HG02642 (cell line): ENCODE results near the gene TBC1D16.
"Not testable (repeated sequence)": the region's sequence is repeated elsewhere in the genome, so short reads cannot be mapped to it uniquely, and the experiment has no call there.

Experiments
- ATAC-seq: cut with Tn5 transposase; IDR thresholded peaks from one replicate; pipeline ENCODE4 v1.9.1; 2021; ENCODE audit warnings: mild to moderate bottlenecking; ENCODE audit not compliant: unreplicated experiment, poor library complexity

The TBC1D16 gene

DNA sequence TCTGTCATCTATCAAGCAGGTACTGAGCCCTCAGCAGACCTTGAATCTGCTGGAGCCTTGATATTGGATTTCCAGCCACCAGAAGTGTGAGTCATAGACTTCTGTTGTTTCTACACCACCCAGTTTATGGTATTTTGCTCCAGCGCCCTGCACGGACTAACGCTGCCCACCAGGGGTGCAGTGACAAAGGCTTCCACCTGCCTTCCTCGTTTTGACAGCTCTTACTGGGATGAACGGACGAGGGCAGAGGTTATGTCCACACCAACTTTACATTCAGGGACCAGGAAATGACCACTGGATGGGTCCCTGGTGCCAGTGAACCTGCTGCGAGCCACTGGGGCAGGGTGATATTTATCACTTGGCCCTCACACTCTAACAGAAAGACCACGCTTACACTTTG, 129.8 kb downstream of the TBC1D16 start:
- ATAC-seq, result no peak

DNA sequence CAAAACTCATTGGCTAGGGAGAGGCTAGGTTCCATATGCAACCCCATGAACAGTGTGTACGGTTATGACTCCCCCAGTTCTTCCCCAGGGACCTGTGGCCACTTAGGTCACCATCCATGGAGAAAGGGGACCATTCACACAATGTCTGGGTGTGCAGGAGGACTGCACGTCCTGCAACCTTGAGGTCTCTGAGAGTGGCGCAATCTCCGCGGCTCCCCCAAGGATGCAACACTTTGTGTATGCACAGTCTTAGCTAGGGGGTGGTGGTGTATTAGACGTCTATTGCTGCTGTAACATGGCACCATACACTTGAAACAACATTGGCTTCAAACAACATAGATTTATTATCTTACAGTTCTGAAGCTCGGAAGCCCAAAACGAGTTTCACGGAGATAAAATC, 130.8 kb downstream of the TBC1D16 start:
- ATAC-seq, result no peak

DNA sequence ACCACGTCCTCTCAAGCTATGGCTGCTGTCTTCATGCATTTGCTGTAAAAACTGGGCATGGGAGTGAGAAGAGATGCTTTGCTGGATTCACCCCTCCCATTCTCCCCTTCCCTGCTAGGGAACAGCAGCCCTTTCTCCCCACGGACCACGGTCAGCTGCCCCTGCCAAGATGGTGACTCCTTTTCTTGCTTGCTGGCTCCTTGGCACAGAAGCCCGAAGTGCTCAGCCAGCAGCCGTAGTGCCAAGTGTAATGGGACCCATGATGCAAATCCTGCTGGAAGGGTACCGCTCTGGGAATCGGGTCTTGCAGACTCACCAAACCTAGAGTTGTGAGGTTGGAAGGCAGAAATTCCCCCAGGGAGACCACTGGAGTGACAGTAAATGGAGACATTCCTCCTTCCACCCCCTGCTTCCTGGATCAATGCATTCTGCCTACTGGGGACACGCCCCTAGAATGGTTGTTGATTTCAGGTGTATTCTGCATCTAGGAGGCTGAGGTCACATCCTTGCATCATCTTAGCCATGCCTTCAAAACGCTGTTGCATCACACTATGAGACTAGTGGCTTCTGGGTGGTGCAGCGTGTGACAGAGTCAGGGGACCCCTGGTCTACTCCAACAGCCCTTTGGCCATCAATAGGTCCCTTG, 133.4 kb downstream of the TBC1D16 start:
- ATAC-seq, result no peak

DNA sequence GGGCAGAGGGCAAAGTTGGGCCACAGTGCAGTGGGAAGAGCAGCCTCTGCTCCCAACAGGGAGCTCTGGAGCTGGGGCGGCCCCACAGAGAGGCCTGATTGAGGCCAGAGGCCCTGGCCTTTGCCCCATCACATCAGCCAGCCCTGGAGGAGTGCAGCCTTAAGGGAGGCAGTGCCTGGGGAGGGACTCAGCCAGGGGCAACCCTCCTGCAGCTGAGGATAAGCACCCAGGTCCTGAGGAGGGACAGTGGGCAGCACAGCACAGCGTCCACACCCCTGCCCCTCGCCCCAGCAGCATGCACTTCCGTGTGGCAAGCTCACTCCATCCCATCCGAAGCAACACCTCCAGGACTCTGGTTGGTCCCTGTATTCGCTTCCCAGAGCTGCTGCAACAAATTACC, 134.5 kb downstream of the TBC1D16 start:
- no peak for ATAC-seq

DNA sequence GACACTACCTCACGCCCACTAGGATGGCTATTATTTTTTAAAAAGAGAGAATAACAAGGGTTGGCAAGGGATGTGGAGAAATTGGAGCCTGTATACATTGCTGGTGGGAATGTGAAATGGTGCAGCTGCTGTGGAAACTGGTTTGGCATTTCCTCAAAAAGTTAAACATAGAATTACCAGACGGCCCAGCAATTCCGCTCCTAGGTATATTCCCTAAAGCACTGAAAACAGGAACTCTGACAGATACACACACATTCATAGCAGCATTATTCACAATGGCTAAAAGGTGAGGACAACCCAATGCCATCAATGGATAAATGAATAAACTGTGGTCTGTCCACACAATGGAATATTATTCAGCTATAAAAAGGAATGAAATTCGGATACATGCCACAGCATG, 136.1 kb downstream of the TBC1D16 start:
- ATAC-seq, result no peak

DNA sequence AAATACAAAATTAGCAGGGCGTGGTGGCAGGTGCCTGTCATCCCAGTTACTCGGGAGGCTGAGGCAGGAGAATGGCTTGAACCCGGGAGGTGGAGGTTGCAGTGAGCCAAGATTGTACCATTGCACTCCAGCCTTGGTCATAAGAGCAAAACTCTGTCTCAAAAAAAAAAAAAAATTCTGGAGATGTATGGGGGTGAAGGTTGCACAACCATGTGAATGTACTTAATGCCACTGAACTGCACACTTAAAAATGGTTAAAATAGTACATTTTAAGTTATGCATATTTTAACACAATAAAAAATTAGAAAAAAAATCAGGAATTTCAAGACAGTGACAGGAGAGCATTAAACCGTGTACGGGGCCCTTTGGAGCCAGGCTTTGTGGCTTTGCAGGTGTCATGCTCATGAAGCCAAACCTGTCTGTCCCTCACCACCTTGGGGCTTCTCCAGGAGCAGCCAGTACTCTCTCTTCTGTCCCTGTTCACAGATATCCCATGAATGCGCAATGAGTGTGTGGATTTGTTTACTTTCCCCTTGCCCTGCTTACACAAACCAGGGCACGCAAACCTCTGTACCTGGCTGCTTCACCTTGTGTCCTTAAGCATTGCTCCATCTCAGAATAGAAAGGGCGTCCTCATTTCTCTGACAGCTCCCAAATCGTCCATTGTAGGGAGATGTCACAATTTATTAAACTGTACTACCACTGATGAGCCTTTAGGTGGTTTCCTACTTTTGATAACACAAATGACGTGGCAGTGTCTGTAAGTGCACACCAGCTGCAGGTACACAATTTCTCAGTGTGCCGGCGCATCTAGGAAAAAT, 138.2 kb downstream of the TBC1D16 start:
- ATAC-seq, result no peak

DNA sequence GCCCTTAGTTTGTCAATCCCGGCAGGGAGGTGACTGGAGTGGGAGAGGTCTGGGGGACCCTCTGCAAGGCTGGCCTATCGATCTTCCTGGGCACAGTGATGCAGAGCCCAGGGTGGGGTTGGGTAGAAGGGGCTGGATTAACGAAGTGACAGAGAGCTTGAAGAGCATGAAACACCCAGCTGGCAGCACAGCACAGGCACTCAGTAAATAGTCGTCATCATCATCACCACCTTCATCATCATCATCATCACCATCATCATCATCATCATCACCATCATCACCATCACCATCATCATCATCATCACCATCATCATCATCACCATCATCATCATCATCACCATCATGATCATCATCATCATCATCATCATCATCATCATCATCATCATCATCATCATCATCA, 142.2 kb downstream of the TBC1D16 start:
- ATAC-seq, result not testable (repeated sequence)

DNA sequence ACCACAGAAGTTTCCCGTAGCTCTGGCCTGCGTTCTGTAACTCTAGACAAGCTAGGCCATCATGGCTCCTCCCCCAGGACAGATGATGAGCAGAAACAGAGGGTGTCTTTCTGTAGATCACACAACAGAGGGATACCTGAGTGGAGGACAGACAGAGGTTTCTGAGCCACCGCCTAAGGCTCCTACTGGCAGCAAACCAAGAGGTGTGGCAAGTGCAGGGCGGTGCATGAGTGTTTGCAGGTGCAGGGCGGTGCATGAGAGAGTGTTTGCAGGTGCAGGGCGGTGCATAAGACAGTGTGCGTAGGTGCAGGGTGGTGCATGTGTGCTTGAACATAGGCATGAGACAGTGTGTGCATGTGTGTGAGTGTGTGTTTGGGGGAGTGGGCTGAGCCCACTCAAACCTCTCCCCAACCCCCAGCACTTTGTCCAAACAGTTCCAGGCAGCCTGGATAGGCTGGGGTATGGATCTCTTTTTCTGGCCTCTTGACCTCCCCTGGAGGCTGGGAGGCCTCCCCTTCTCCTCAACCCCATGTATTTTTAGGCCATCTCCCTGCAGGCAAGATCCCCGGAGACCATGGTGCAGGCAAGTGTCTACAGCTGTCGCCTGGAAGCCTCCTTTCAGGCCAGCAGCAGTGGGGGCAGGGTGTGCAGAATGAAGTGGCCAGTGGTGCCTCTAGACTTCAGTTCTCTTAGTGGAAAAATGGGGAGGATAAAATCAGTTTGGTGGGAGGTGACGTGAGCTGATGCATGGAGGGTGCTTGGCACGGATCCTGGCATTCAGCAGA, 143.0 kb downstream of the TBC1D16 start:
- no peak for ATAC-seq

DNA sequence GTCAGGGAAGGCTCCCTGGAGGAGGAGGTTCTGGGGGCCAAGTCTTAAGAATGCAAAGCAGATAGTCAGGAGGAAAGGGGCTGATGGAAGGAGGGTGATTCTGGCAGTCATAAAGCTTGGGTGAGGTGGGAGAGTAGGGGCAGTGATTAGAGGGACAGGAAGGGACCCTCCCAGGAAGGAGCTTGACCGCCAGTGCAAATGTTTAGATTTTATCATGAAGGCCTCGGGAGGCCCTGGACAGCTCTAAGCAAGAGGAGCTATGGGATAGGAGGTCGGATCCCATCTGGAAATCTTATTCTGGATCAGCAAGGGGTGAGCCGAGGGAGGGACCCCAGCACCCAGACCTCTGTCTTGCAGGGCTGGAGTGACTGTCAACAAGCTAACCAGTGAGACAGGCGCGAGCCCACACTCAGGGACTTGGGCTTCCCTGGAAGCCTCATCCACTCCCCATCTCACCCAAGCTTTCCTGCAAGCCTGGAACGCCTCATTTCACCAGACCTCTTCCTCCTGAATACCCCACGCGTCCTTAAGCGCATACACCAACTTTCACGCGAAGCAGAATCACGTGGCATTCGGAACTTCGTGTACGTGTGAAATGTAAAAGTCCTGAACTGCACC, 144.4 kb downstream of the TBC1D16 start:
- no peak for ATAC-seq

DNA sequence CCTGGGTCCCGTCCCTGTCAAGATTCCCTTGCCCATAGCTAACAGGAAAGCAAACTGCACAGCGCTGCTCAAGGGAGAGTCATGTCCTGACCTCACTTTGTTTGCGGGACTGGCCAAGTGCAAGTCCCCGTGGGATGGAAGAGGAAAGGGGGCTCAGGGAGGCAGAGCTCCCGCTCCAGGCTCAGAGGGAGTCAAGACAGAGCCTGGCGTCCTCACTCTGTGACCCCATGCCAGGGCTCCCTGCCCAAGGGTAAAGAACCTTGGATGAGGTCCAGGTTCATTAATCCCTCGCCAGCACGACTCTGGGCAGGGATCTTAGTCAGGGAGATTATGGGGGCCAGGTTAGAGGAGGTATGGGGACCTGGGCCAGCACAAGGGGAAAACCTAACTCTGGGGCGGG, 145.0 kb downstream of the TBC1D16 start:
- ATAC-seq, result no peak

DNA sequence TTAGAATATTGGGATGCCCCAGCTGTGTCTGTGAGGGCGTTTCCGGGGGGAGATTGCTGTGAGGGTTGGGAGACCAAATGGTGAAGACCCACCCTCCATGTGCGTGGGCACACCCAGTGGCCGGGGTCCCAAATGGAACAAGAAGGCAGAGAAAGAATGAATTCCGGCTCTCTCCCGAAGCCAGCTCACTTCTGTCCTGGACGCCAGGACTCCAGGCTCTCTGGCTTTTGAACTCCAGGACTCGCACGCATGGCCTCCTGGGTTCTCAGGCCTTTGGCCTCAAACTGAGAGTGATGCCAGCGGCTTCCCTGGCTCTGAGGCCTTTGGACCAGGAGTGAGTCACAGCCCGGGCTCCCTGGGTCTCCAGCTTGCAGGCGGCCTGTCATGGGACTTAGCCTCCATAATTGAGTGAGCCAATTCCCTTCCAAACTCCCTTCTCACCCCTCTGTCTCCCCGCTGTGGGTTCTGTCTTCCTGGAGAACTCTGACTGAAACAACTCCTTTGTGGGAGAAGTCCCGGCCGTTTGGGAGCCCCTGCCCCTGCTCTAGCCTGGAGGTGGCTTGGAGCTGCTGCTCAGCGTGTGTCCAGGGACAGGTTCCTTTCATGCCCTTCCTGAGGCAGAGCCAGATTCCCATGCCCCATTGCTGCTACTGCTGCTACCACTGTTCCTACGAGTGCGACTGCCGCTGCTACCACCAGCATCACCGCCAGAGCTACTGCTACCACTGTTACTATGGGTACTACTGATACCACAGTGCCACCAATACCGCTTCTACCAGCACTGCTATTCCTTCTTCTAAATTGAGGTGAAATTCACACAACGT, 146.6 kb downstream of the TBC1D16 start:
- no peak for ATAC-seq

DNA sequence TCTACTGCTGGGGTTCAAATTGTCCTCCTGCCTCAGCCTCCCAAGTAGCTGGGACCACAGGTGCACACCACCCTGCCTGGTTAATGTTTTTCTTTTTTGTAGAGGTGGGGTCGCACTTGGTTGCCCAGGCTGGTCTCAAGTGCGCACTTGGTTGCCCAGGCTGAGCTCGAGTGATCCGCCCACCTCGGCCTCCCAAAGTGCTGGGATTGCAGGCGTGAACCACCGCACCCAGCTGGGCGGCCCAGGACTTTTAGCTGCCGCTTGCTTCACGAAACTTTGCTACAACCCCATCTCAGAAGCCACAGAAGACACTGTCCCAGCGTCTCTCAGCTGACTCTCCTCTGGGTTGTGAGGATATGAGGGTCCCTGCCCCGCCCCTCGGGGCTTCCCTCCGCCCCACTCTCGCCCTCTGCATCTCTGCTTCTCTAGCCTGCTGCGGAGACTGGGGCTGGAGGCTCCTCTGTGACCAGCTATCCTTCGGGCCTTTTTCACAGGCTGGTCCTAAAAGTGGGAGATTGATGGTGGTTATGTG, 147.6 kb downstream of the TBC1D16 start:
- no peak for ATAC-seq

DNA sequence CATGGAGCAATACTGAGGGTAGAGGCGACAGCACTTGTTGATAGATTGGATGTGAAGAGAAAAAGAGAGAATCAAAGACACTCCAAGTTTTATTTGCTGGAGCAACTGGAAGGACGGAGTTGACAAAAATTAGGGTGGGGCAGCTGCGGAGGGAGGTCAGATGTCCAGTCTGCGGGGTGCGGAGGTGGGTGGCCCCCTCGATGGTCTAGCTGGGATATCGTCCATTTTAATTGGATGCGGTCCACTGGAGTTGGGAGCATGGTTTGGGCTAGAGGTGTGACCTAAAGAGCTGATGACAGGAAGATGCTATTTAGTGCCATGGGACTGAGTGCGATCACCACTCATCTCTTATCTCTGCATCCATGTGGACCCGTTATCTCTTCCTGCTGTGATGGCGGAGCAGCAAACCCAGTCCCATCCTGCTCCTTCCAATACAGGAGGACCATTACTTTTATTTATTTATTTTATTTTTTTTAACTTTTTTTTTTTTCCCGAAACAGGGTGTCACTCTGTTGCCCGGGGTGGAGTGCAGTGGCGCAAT, 148.2 kb downstream of the TBC1D16 start:
- no peak for ATAC-seq

DNA sequence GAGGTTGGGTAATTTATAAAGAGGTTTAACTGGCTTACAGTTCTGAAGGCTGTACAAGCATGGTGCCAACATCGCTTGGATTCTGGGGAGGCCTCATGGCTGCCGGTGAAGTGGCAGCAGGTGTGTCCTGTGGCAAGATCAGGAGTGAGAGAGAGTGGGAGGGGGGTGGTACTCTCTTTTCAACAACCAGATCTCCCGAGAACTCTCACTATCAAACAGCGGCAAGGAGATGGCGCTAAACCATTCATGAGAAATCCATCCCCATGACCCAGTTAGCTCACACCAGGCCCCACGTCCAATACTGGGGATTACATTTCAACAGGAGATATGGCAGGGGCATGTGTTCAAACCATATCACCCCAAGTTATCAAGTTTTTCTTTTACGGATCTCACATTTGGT, 152.5 kb downstream of the TBC1D16 start:
- ATAC-seq, result no peak
